ENCODE data around the gene TTC16.
A peak's percentile ranks its signal among the peaks of the same experiment; 100 is the strongest.

TTC16 gene

DNA sequence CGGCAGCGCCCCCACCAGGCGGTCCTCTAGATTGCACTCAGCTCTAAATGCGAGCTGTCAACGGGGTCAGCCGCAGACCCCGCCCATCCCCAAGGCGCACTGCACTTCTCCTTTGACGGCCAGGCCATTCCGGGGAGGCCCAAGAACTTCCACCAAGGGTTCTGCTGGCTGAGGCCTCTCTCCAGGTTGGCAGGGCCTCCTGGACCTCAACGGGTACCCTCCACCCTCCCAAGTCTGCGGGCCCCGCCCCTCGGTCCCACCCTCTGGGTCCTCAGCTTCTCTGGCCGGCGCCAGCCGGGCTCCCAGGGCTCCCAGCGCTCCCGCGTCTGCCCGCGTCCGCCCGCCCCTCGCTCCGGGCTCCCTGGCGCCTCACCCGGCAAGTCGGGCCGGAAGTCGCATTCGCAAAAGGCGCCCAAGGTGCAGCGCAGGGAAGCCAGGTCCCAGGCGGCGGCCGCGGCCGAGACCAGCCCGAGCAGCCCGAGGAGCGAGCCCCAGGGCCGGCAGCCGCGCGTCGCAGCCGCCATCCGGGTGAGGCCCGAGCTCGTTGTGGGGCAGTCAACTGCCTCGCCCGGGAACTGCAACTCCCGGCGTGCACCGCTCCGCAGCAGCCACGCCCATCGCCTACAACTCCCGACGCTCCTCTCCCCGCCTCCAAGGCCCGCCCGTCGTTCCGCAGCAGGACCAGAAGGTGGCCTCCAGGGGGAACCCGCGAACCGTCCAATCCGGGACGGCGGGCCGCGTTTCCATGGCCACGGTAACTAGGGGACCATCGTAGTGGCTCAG lies 19.1 kb downstream of the TTC16 start, which contains the start of gene TOR2A:
TOR2A (minus strand) TSS at position 548 of the 783 bp plus-strand sequence; CDS start at position 524, 24 bp downstream.
- Histone ChIP-seq H3K27ac (ENCODE audit: low read depth, low read length) (peak within 1 kb of the TSS; percentile 65), H3K23ac (ENCODE audit: low read length) (no peak within 1 kb of the TSS), H2BK5ac (ENCODE audit: low read length) (peak within 1 kb of the TSS; percentile 67), H3K79me2 (ENCODE audit: control insufficient read depth, insufficient read depth, low read length) (no peaks in the 10 kb centered on the region), H2BK15ac (replicated peaks; ENCODE audit: low read depth) (no peak within 1 kb of the TSS), H3K56ac (ENCODE audit: low read length) (peak within 1 kb of the TSS; percentile 97), H2AK5ac (ENCODE audit: low read length) (peak within 1 kb of the TSS; percentile 29), H3K18ac (ENCODE audit: low read length) (peak within 1 kb of the TSS; percentile 42), H2BK120ac (ENCODE audit: low read depth, low read length) (peak within 1 kb of the TSS; percentile 19), H4K8ac (ENCODE audit: low read depth, low read length) (no peak within 1 kb of the TSS), H3K9ac (ENCODE audit: low read length) (peak within 1 kb of the TSS; percentile 92), H3K27me3 (ENCODE audit: insufficient read depth, low read length, poor library complexity) (no peaks in the 10 kb centered on the region), H3K79me1 (ENCODE audit: low read length) (no peaks in the 10 kb centered on the region), H3K4me1 (ENCODE audit: control insufficient read depth, low read depth, low read length) (no peaks in the 10 kb centered on the region), H3K36me3 (ENCODE audit: control insufficient read depth, insufficient read depth, low read length) (no peaks in the 10 kb centered on the region), H3K4me3 (ENCODE audit: low read length) (peak within 1 kb of the TSS; percentile 59), H3K4me2 (ENCODE audit: low read length) (peak within 1 kb of the TSS; percentile 83), H4K5ac (ENCODE audit: low read length) (no peak within 1 kb of the TSS), H3K4ac (ENCODE audit: low read depth, low read length) (no peak within 1 kb of the TSS)
- peak; percentile 99 for DNase-seq
- no CpG with 5 or more reads among the region's 76 CpGs for WGBS (ENCODE audit: extremely low coverage, insufficient coverage, low lambda C conversion rate)

DNA sequence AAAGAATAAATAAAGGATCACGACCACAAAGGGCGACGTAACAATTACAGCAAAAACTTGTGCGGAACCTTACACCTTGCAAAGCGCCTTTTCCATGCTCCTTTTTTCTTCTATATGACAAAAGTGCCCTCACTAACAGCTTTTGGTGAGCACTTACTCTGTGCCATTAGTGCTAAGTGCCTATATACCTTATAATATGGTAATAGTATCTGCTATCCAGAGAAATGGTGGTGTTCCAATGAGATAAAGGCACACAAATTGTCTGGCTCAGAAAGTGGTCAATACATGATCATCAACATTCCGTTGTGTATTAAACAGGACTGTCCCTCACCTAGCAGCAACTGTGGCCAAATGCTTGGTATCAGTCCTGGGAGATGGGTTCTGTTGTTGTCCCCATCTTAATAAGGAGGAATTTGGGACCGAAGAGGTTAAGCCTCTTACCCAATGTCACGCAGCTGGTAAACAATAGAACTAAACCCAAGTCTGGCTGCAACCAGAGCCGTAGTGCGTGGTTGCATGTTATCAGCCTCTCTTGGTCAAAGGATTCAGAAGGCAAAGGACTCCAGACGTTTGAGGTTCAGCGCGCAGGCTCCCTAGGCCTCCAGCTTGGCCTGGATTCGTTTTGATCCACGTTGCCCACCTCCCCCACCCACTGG lies 19.8 kb downstream of the TTC16 start:
- H4K5ac ChIP-seq (ENCODE audit: low read length): no peak overlapping the region
- no peak overlapping the region for H3K9ac ChIP-seq (ENCODE audit: low read length)
- no peak overlapping the region for H2BK15ac ChIP-seq (replicated peaks; ENCODE audit: low read depth)
- no peak for DNase-seq
- no peak overlapping the region for H2BK5ac ChIP-seq (ENCODE audit: low read length)
- H3K4me3 ChIP-seq (ENCODE audit: low read length): no peak overlapping the region
- H4K8ac ChIP-seq (ENCODE audit: low read depth, low read length): no peak overlapping the region
- no peak overlapping the region for H2BK120ac ChIP-seq (ENCODE audit: low read depth, low read length)
- no peak overlapping the region for H3K27ac ChIP-seq (ENCODE audit: low read depth, low read length)
- H3K56ac ChIP-seq (ENCODE audit: low read length): no peak overlapping the region
- no peak overlapping the region for H3K4me2 ChIP-seq (ENCODE audit: low read length)
- WGBS (ENCODE audit: extremely low coverage, insufficient coverage, low lambda C conversion rate): no CpG with 5 or more reads among the region's 15 CpGs
- H2AK5ac ChIP-seq (ENCODE audit: low read length): no peak overlapping the region
- H3K4me1 ChIP-seq (ENCODE audit: control insufficient read depth, low read depth, low read length): no peaks in the 10 kb centered on the region
- no peak overlapping the region for H3K18ac ChIP-seq (ENCODE audit: low read length)
- H3K4ac ChIP-seq (ENCODE audit: low read depth, low read length): no peak overlapping the region
- H3K27me3 ChIP-seq (ENCODE audit: insufficient read depth, low read length, poor library complexity): no peaks in the 10 kb centered on the region
- H3K79me2 ChIP-seq (ENCODE audit: control insufficient read depth, insufficient read depth, low read length): no peaks in the 10 kb centered on the region
- H3K23ac ChIP-seq (ENCODE audit: low read length): no peak overlapping the region
- no peaks in the 10 kb centered on the region for H3K36me3 ChIP-seq (ENCODE audit: control insufficient read depth, insufficient read depth, low read length)
- H3K79me1 ChIP-seq (ENCODE audit: low read length): no peaks in the 10 kb centered on the region

DNA sequence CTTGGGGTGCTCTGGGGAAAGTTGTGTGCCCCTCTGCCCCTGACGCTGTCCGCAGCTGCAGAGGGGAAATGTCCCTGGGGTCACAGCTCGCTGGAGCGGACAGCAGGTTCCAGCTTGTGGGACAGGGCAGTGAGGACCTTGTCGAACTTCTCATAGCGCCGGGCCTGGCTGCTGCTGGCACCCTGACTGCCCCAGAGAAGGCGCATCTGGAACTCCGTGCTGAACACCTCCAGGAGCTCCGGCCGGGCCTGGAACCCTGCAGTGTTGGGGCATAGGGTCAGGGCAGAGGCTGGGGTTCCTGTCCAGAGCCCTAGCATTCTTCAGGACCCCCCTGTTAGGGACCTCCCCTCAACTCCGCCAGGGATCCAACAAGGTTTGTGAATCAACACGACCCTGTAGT lies 22.8 kb downstream of the TTC16 start:
- DNase-seq: no peak
- Histone ChIP-seq H3K4me2 (ENCODE audit: low read length) (no peak overlapping the region), H3K79me2 (ENCODE audit: control insufficient read depth, insufficient read depth, low read length) (no peaks in the 10 kb centered on the region), H3K36me3 (ENCODE audit: control insufficient read depth, insufficient read depth, low read length) (no peaks in the 10 kb centered on the region), H3K79me1 (ENCODE audit: low read length) (no peaks in the 10 kb centered on the region), H3K9ac (ENCODE audit: low read length) (no peak overlapping the region), H2AK5ac (ENCODE audit: low read length) (no peak overlapping the region), H2BK120ac (ENCODE audit: low read depth, low read length) (no peak overlapping the region), H2BK15ac (replicated peaks; ENCODE audit: low read depth) (no peak overlapping the region), H3K4ac (ENCODE audit: low read depth, low read length) (no peak overlapping the region), H3K4me1 (ENCODE audit: control insufficient read depth, low read depth, low read length) (no peaks in the 10 kb centered on the region), H3K27me3 (ENCODE audit: insufficient read depth, low read length, poor library complexity) (no peaks in the 10 kb centered on the region), H4K5ac (ENCODE audit: low read length) (no peak overlapping the region), H4K8ac (ENCODE audit: low read depth, low read length) (no peak overlapping the region), H3K18ac (ENCODE audit: low read length) (no peak overlapping the region), H3K27ac (ENCODE audit: low read depth, low read length) (no peak overlapping the region), H3K56ac (ENCODE audit: low read length) (no peak overlapping the region), H3K4me3 (ENCODE audit: low read length) (no peak overlapping the region), H3K23ac (ENCODE audit: low read length) (no peak overlapping the region), H2BK5ac (ENCODE audit: low read length) (no peak overlapping the region)
- no CpG with 5 or more reads among the region's 13 CpGs for WGBS (ENCODE audit: extremely low coverage, insufficient coverage, low lambda C conversion rate)

DNA sequence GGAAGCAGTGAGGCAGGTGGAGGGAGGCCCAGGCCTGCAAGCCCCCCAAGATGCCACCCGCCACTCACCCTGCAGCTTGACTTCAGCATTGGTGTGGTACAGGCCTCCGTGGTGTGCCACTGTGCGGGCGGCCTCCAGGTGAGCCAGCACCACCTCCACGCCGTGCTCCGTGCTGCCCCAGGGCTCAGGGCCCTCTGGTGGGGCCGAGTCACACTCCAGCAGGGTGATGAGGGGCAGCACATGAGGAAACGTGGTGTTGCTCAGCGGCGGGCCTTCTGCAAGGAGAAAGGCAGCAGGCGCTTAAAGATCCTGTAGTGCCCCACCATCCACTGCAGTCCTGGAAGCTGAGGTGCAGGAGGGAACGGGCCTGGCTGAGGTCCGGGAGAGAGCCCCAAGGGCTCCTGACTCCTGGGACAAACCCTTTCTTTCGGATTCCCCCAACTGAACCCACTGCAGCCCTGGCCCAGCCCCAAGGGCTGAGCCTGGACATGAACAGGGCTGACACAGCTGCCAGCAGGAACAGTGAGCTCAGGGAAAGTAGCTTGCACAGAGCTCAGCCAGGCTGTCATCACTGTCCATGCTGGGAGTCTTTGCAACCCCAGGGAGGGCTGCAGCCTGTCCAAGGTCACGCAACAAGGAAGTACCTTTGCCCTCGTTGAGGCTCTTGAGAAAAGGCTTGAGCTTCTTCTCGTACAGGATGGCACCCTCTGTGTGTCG lies 23.9 kb downstream of the TTC16 start:
- H3K56ac ChIP-seq (ENCODE audit: low read length): no peak overlapping the region
- no peaks in the 10 kb centered on the region for H3K79me1 ChIP-seq (ENCODE audit: low read length)
- no peak overlapping the region for H2BK120ac ChIP-seq (ENCODE audit: low read depth, low read length)
- no peaks in the 10 kb centered on the region for H3K4me1 ChIP-seq (ENCODE audit: control insufficient read depth, low read depth, low read length)
- H3K27me3 ChIP-seq (ENCODE audit: insufficient read depth, low read length, poor library complexity): no peaks in the 10 kb centered on the region
- H3K27ac ChIP-seq (ENCODE audit: low read depth, low read length): no peak overlapping the region
- no peak overlapping the region for H3K23ac ChIP-seq (ENCODE audit: low read length)
- WGBS (ENCODE audit: extremely low coverage, insufficient coverage, low lambda C conversion rate): no CpG with 5 or more reads among the region's 19 CpGs
- no peak overlapping the region for H3K4me3 ChIP-seq (ENCODE audit: low read length)
- H3K4ac ChIP-seq (ENCODE audit: low read depth, low read length): no peak overlapping the region
- H4K8ac ChIP-seq (ENCODE audit: low read depth, low read length): no peak overlapping the region
- H3K9ac ChIP-seq (ENCODE audit: low read length): no peak overlapping the region
- no peaks in the 10 kb centered on the region for H3K79me2 ChIP-seq (ENCODE audit: control insufficient read depth, insufficient read depth, low read length)
- H3K18ac ChIP-seq (ENCODE audit: low read length): no peak overlapping the region
- H2BK5ac ChIP-seq (ENCODE audit: low read length): no peak overlapping the region
- H3K4me2 ChIP-seq (ENCODE audit: low read length): no peak overlapping the region
- H4K5ac ChIP-seq (ENCODE audit: low read length): no peak overlapping the region
- no peaks in the 10 kb centered on the region for H3K36me3 ChIP-seq (ENCODE audit: control insufficient read depth, insufficient read depth, low read length)
- no peak for DNase-seq
- no peak overlapping the region for H2AK5ac ChIP-seq (ENCODE audit: low read length)
- H2BK15ac ChIP-seq (replicated peaks; ENCODE audit: low read depth): no peak overlapping the region

DNA sequence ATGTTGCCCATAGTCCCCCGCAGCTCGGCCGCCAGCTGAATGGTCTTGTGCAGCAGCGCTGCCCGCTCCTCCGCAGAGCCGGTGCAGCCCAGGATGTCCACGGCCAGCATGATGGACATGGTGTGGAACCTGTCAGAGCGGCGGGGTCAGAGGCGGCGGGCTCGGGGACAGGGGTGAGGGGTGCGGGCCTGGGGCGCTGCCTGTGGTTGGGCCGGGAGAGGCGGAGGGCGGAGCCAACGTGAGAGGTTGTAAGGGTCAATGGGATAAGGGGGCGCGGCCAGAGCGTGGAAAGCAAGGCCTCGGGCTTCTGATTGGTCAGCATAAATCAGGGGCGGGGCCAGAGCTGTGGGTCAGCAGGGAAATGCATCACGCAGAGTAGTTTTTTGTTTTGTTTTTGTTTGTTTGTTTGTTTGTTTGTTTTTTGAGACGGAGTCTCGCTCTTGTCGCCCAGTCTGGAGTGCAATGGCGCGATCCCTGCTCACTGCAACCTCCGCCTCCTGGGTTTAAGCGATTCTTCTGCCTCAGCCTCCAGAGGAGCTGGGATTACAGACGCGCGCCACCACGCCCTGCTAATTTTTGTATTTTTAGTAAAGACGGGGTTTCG lies 26.1 kb downstream of the TTC16 start:
- no peak overlapping the region for H2AK5ac ChIP-seq (ENCODE audit: low read length)
- no peak overlapping the region for H2BK5ac ChIP-seq (ENCODE audit: low read length)
- no peaks in the 10 kb centered on the region for H3K4me1 ChIP-seq (ENCODE audit: control insufficient read depth, low read depth, low read length)
- H4K5ac ChIP-seq (ENCODE audit: low read length): no peak overlapping the region
- H3K79me2 ChIP-seq (ENCODE audit: control insufficient read depth, insufficient read depth, low read length): no peaks in the 10 kb centered on the region
- H2BK15ac ChIP-seq (replicated peaks; ENCODE audit: low read depth): no peak overlapping the region
- H3K4ac ChIP-seq (ENCODE audit: low read depth, low read length): no peak overlapping the region
- no peak overlapping the region for H2BK120ac ChIP-seq (ENCODE audit: low read depth, low read length)
- no peak overlapping the region for H4K8ac ChIP-seq (ENCODE audit: low read depth, low read length)
- WGBS (ENCODE audit: extremely low coverage, insufficient coverage, low lambda C conversion rate): no CpG with 5 or more reads among the region's 38 CpGs
- H3K23ac ChIP-seq (ENCODE audit: low read length): no peak overlapping the region
- H3K79me1 ChIP-seq (ENCODE audit: low read length): no peaks in the 10 kb centered on the region
- H3K36me3 ChIP-seq (ENCODE audit: control insufficient read depth, insufficient read depth, low read length): no peaks in the 10 kb centered on the region
- no peak overlapping the region for H3K4me3 ChIP-seq (ENCODE audit: low read length)
- H3K27ac ChIP-seq (ENCODE audit: low read depth, low read length): no peak overlapping the region
- DNase-seq: peak; percentile 96
- H3K27me3 ChIP-seq (ENCODE audit: insufficient read depth, low read length, poor library complexity): no peaks in the 10 kb centered on the region
- peak overlapping the region; percentile 54 for H3K9ac ChIP-seq (ENCODE audit: low read length)
- H3K56ac ChIP-seq (ENCODE audit: low read length): peak overlapping the region; percentile 79
- no peak overlapping the region for H3K18ac ChIP-seq (ENCODE audit: low read length)
- peak overlapping the region; percentile 89 for H3K4me2 ChIP-seq (ENCODE audit: low read length)
